IPS-NIHi7 (cell line): Measurements from ENCODE around the gene CCDC116.
"Not testable (repeated sequence)": the region's sequence is repeated elsewhere in the genome, so short reads cannot be mapped to it uniquely, and the experiment has no call there.

Experiments used
- DNase-seq: peaks from one replicate; pipeline ENCODE4 v3.0.0; 2012; ENCODE audit warnings: mixed read lengths; ENCODE audit errors: extremely low spot score

The CCDC116 gene

DNA sequence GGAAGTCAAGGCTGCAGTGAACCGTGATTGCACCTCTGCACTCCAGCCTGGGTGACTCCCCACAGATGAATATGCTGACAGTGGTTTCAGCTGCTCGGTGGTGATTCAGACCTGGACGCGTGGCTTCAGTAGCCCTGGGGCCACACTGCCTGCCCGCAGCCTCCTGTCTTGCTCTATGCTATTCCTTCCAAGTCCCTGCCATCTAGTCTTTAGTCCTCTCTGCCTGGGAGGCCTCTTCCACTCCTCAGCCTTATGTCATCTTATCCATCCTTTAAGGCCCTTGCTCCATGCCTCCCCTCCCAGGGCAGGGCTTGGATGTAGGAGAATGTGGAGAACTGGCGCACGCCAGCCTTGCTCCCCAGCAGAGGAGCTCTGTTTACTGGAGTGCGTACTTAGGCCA, 25.8 kb upstream of the CCDC116 start:
- no peak for DNase-seq

- not testable (repeated sequence) for DNase-seq
Observed at GRCh38 chr22:21609556-21610157, 22.9 kb upstream of the CCDC116 start.

DNA sequence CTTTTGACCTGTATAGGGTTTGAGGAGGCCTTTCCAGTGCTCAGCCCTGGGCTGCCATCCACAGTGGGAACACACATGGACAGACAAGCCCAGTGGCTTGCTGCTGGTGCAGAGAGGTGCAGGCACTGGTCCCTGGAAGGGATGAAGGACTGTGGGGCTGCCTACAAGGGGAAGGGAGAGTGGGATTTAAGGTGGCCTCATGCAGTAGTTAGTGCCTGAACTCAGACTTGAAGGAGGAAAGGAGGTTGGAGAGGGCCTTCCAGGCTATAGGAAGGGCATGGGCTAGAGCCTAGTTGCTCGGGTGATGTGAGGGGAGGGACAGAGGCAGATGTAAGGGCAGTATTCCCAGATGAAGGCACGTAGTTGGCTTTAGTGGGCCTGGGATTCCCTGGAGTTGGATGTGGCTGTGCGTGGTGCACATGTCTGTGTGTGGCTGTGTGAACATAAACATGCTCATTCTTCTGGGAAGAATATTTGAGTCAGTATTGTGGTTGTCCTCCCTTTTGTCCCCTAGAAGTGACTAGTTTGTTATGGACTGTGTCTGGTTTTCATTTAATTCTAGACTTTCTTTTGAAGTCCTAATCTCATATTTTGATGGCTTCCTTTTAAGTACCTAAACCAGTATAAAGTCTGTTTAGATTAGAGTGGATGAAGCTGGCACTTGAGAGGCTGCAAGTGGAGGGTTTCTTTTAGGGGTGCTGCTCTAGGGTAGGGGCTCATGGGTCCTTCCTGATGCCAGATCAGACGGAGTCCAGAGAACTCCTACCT, 21.2 kb upstream of the CCDC116 start:
- no peak for DNase-seq

GRCh38 chr22:21612858-21613257, 19.7 kb upstream of the CCDC116 start:
- DNase-seq = no peak

- no peak for DNase-seq
Observed at GRCh38 chr22:21613553-21614233, 18.9 kb upstream of the CCDC116 start.

DNA sequence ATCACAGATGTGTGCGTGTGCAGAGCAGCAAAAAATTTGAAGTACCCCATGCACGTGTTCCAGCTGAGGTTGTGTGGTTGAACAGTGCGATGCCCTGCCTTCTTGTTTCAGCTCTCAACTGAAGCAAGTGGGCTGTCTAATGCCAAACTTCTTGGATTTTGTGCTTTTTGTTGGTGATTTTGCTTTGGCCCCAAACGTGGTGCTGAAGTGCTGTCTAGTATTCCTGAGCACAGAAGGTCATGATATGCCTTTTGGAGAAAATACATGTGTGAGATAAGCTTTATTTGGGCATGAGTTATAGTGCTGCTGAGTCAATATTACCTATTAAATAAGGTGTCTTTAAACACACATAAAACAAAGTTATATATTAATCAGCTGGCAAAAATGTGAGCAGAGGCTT, 16.8 kb upstream of the CCDC116 start:
- no peak for DNase-seq

GRCh38 chr22:21617337-21617736, 15.2 kb upstream of the CCDC116 start:
- not testable (repeated sequence) for DNase-seq

DNA sequence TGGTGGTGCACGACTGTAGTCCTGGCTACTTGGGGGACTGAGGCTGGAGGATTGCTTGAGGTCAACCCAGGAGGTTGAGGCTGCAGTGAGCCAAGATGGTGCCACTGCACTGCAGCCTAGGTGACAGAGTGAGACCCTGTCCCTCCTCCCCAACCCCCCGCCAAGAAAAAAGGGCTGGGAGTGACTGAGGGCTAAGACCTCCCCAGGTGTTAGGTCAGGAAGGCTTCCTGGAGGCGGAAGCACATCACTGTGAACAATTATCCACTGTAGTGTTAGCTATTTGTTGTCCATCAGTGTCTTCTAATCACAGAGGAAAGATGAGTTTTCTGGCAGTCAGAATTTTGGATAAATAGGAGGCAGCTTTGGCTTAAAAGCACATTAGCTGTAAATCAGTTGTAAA, 11.5 kb upstream of the CCDC116 start:
- no peak for DNase-seq

GRCh38 chr22:21622011-21622918, 10.3 kb upstream of the CCDC116 start:
- no peak for DNase-seq

DNA sequence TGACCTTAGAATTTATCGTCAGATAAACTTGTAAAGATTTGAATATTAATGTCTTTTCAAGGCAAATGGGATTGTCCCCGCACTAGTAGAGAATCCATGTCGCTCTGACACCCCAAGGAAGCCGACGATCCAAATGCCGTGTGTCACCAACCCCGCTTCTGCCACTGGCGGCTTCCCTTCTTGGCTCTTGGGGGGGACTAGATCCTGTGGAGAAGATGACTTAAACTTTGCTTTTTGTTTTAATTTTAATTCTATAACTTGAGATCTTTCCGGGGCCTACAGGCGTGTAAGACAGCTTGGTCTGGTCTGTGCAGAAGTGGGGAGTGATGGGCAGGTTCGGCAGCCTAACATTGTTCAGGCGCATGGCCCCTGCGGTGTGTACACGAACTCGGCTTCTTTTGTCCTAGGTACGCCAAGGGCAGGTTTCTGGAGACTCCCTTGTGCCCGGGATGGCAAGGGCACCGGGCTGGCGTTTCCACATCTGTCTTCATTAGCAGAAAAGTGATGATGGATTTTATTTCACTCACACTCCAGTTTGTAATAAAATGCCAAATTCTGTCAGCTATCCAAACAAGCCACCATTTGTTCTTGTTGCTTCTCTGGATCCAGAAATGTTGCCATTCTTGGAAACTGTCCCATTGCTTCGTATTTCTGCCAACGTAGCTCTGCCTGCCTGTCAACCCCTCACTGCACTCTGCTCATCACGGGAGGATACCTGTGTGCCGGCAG, 9.5 kb upstream of the CCDC116 start:
- no peak for DNase-seq

DNA sequence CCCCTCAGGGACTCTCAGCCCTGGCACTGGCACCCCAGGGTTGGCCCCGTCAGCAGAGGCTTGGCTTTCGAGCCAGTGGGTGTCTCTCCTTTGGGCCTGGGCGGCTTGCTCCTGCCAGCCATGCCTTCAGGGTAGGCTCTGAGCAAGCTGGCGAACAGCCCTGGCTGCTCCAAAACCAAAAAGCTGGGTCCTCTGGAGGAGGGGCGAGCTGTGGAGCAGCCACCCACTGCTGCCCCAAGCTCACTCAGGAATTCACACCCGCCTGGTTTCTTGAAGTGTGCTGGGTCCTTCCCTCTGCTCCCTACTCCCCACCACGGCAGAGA, 9.0 kb upstream of the CCDC116 start:
- no peak for DNase-seq

- DNase-seq = peak; percentile 59
Observed at GRCh38 chr22:21624120-21624879, 8.3 kb upstream of the CCDC116 start.

DNA sequence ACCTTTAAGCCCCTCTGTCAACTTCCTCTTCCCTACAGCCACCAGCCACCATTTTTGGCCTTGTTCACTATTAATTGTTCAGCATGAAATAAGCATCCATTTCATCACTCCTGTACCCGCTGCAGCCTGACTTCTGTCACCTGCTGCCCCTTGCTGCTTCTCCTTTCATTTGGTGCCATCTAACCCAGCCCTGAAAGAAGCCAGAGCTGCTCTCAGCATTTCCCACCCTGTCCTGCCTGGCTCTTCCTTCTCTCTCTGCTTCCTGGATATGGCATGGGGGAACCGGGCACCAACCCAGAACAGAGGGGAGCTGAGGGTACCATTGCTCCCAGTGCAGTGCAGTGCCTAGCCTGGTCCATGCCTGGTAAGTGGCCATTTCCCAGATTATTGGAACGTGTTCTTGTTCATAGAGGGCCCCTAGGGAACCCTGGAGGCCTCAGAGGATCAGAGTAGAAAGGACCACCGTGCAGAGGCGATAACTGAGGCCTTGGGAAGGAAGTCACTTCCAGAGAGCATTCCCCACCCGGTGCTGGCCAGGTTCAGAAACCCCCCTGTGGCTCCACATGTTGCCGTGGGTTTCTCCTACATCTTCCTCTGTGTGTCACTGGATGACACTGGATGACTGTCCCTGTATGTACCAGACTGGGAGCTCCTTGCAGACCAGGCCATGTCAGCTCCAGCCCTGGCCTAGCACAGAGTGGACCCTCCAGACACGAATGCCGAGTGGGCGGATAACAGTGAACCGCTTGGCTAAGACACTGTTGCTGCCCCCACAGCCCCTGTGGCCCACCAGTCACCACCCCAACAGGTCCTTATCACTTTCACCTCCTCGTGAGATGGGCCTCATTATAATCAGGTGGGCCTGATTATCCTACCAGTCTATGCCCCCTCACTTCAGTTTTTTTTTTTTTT, 7.4 kb upstream of the CCDC116 start:
- DNase-seq = no peak

GRCh38 chr22:21626073-21626734, 6.4 kb upstream of the CCDC116 start:
- DNase-seq = no peak

DNA sequence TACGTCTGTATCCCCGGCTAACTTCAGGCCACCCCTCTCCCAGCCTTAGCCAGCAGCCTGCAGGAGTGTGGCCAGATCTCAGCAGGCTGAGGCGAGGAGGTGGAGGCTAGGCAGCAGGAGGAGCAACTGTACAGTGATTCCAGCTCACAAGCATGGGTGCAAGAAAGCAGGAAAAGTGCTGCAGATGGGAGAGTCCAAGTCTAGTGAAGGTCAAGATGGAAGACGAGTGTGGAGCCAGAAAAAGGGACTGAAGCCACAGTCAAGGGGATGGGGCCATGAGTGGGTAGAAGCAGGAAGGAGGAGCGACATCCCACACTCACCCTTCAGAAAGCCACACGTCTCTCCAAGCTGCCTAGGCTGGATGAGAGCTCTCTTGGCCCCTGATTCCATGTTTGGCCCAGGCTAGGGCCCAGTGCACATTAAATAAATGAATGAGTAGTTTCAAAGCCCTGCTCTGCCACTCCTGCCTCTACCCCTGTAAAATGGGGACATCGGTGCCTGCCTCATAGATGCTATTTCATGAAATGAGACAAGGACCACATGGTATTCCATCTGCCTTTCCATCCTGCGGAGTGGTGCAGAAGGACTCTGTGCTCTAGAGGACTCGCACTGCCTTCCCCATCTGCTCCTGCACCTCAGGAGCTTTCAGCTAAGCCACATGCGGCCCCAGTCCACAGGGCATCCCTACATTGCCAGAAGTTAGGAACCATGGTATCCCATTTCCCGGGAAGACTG, 5.7 kb upstream of the CCDC116 start:
- no peak for DNase-seq

- DNase-seq = no peak
Observed at GRCh38 chr22:21628386-21629254, 3.9 kb upstream of the CCDC116 start.
